SIG-M5 (cell line): ENCODE results near the gene TSPEAR.
"Not testable (repeated sequence)": the region's sequence is repeated elsewhere in the genome, so short reads cannot be mapped to it uniquely, and the experiment has no call there.

Source experiments
- DNase-seq: peaks from one replicate; lab custom pipeline; 2025; lab: John Stamatoyannopoulos, UW

TSPEAR gene

DNA sequence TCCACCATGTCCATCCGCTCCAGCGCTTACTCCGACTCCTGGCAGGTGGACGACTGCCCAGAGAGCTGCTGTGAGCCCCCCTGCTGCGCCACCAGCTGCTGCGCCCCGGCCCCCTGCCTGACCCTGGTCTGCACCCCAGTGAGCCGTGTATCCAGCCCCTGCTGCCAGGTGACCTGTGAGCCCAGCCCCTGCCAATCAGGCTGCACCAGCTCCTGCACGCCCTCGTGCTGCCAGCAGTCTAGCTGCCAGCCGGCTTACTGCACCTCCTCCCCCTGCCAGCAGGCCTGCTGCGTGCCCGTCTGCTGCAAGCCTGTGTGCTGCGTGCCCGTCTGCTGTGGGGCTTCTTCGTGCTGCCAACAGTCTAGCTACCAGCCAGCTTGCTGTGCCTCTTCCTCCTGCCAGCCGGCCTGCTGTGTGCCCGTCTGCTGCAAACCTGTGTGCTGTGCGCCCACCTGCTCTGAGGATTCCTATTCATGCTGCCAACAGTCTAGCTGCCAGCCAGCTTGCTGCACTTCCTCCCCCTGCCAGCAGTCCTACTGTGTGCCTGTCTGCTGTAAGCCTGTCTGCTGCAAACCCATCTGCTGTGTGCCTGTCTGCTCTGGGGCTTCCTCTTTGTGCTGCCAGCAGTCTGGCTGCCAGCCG, 84.1 kb downstream of the TSPEAR start:
- DNase-seq, result not testable (repeated sequence)

- DNase-seq, result no peak
These were observed 84.7 kb downstream of the TSPEAR start, which contains the start of gene KRTAP10-9 for GRCh38 chr21:44626673-44627143. Gene KRTAP10-9, plus strand, starts transcription at chr21:44627093. Its CDS starts 79 bp downstream, at chr21:44627172.

DNA sequence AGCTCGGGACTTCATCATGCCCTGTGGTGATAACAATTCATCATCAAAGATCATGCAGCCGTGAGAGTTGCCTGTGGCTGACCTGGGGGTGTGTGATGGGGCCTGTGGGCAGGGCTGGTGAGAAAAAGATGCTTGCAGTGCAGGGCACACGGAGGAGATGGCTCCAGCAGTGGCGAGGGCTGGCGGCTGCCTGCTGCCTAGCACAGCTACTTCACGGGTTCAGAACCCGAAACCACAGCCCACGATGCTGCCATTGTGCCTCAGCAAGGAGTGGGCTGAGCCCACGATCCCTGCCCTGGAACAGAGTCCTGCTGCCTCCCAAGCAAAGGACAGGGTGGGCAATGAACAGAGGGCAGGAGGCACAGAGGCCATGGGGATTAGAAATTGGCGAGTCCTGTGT, 85.1 kb downstream of the TSPEAR start:
- DNase-seq, result no peak

DNA sequence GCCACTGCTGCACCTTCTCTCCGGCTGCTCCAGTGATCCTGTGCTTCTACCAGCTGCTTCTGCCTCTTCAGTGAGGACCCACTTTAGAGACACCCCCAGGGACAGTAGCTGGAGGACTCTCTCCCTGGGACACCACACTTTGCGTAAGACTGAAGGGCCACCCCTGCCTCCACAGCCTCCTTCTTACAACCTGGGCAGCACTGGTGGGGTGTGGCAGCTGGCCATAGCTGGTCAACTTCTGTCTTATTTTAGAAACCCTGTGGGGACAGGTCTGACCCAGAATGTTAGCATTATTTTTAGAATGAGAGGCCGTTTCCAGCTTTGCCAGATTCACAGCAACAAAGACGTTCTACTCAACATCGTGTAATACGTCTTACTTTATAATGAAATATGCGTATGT, 85.6 kb downstream of the TSPEAR start:
- no peak for DNase-seq

DNA sequence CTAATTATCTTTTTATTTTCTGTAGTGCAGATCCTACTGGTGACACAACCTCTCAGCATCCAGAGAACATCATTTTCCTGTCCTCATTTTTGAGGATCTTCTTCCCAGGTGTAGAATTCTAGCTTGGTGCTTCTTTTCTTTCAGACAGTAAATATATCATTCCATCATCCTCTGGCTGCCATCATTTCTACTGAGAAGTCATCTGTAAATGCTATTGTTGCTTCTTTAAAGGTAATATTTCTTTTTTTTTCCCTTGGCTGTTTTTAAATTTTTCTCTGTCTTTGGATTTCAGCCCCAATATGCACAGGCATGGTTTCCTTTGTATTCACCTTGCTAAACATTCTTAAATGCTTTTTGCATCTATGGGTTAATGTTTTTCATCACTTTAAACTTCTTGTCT, 87.8 kb downstream of the TSPEAR start:
- DNase-seq, result no peak

DNA sequence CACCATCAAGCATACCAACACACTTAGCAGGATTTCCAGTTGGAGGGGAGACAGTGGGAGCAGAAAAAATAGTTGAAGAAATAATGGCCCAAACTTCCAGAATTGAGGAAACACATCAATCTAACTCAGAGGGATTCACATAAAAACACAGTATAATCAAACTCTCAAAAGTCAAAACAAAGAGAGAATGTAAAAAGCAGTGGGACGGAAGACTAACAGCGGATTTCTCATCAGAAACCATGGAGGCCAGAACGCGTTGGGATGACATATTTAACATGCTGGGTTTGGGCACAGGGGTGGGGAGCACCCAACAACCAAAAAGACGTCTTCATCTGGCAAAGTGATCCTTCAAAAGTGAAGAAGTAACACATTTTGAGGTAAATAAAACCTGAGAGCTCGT, 91.5 kb downstream of the TSPEAR start:
- DNase-seq, result no peak

- DNase-seq, result no peak
These were observed 92.5 kb downstream of the TSPEAR start for GRCh38 chr21:44618909-44619308.

DNA sequence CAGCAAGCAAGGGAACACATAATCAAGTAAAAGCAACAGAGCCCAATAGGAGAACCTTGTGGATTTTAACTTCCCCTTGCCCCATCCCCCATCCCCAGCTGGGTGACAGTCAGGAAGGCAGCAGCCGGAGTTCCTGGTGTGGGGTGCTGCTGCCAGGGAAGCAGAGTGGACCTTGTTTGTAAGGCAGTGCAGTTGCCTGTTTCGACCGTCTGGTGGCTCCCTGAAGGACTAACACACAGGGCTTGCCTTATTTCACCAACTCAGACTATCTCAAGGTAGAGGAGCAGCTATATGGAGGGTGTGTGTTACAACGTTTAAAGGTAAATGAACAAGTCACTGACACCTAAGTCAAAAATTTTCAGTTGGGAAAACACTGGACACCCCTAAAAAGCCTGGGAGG, 92.9 kb downstream of the TSPEAR start:
- no peak for DNase-seq

DNA sequence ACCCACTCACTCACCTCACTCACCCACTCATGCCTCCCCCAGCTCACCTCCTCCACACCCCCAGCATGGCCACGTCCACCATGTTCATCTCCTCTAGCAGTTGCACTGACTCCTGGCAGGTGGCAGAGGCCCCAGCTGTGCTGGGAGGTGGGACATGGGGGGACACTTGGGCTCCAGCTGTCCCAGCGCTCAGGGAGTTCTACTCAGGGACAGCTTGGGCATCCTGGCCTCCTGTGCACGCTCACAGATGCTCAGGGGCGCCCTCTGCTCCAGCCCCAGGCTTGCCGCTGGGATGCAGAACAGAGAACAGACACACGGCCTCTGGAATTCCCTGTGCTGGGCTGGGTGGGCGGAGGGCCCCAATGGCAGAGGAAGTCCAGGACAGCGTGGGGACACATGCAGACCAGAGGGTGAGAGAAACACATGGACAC, 94.3 kb downstream of the TSPEAR start:
- no peak for DNase-seq

DNA sequence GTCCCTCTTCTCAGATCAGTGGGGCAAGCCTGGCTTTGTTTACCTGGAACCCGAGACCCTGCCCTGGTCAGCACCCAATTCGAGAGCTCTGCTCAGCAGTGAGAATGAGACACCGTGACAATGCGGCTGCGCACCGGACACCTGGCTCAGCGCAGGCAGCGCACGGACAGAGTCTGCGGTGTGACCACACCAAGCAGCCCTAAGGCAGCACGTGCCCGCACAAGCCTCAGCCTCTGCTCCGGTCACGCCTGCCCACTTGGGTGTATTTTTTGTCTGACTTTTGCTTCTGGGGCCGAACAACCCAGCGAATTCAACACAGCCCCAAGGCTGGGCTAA, 94.8 kb downstream of the TSPEAR start:
- no peak for DNase-seq

DNA sequence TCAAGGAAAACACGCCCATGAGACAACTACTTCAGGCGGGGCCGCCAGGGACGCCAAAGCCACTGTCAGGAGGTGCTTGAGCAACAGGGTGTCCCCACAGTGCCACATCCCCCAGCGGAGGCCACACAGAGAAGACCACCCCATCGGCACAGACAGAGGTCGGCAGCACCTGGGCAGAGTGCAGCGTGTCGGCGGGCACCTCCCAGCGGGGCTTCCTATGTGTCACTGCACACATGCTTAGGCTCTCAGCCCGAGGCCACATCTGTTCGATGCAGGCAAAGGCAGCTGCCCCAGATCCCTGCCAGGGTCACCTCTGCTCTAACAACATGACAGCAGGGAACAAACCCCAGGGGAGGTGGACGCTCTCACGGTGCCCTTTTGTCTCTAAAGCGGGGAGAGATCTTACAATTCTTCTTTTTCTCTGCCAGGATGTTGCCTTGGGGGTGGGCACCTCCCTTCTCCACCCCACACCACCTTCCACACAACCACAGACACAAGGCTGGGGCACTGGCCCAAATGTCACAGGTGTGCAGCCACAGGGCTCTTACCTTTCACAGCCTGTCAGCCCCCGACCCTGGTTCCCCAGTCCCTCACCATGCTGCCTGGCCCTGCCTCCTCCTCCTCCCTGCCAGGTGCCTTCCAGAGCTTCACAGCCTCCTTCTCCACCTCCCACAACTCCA, 95.3 kb downstream of the TSPEAR start:
- DNase-seq, result no peak

DNA sequence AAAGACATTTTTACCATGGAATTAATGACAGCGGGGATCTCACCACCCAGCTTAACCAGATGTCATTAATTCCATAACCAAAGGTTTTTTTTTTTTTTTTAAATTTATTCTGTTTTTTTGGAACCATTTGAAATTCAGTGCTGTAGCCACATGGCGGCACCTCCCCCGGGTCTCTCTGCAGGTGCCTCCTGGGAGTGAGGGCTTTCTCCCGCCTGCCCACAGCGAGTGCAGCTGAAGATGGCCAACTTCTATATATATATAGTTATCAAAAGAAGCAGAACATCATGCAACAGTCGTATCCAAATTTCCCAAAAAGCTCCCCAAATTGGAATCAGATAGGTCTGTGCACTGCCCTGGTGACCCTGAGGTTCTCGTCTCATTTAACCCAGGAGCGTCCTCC, 95.9 kb downstream of the TSPEAR start:
- no peak for DNase-seq

DNA sequence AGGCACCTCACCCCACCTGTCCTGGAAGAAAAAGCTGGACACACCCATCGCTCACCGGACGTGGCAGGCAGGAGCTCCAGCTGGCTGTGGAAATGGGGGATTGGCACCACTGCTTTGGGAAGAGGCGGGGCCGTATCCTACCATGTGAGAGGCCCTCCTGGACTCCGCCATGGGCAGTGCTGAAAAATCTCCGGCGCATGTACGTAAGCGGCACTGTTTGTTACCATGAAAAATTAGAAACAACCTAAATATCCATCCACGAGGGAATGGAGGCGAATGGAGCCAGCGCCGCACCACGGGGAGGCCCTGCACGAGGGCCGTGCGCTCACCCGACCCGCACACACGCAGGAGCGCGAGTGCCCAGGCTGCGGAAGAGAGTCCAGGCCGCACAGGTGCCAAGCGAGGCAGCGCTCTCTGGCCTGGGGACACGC, 96.4 kb downstream of the TSPEAR start:
- DNase-seq, result no peak

DNA sequence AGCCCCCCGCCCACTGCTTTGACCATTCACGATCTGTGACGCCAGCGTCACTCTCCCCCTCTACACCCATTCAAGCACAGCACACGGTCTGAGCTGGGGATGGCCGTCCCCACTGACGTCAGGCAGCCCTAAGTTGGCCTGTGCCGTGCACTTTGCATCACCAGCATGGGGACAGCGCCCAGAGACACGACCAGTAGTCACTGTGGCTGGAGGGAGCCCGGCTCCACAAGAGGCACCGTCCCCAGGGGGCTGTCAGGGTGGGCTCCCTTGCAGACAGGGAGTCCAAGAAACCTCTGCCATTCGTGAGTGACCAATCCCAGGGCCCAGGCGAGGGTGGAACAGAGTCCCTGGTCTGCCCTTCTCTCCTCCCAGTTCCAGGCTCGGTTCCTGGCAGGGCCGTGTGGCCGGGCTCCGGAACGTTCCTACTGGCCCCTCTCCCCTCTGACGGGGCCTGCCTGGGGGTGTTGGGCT, 97.2 kb downstream of the TSPEAR start:
- no peak for DNase-seq

GRCh38 chr21:44613386-44614155, 97.8 kb downstream of the TSPEAR start:
- no peak for DNase-seq

DNA sequence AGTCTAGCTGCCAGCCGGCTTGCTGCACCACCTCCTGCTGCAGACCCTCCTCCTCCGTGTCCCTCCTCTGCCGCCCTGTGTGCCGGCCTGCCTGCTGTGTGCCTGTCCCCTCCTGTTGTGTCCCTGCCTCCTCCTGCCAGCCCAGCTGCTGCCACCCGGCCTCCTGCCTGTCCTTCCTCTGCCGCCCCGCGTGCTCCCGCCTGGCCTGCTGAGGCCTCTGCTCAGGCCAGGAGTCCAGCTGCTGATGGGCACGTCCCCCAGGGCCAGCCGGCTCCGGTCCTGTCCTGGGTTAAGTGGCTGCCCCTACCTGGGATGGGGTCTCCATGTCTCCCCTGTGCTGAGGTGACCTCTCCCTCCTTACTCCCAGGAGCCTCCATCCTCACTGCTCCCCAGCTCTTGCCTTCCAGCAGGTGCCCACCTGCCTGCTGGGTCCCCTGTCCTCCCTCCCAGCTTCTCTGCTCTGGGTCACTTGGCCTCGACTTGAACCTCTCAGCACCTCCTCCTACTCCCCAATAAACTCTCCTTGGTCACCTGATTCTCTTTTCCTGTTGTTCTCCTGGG, 98.6 kb downstream of the TSPEAR start:
- no peak for DNase-seq

GRCh38 chr21:44612029-44612486, 99.3 kb downstream of the TSPEAR start, which contains the start of gene KRTAP10-8:
Gene KRTAP10-8, plus strand, starts transcription at chr21:44612079. Its CDS starts 22 bp downstream, at chr21:44612101.
- no peak for DNase-seq

GRCh38 chr21:44611551-44611950, 99.8 kb downstream of the TSPEAR start:
- DNase-seq, result no peak

DNA sequence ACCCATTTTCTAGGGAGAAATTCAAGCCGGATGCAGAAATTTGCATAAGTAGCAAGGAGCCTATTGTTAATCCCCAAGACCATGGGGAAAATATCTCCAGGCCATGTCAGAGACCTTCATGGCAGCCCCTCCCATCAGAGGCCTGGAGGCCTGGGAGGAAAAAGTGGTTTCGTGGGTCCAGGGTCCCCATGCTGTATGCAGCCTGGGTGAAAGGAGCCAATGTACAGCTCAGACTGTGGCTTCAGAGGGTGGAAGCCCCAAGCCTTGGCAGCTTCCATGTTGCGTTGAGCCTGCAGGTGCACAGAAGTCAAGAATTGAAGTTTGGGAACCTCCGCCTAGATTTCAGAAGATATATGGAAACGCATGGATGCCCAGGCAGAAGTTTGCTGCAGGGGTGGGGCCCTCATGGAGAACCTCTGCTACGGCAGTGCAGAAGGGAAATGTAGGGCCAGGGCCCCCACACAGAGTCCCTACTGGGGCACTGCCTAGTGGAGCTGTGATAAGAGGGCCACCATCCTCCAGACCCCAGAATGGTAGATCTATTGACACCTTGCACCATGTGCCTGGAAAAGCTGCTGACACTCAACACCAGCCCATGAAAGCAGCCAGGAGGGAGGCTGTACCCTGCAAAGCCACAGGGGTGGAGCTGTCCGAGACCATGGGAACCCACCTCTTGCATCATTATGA, 101.1 kb downstream of the TSPEAR start:
- not testable (repeated sequence) for DNase-seq

GRCh38 chr21:44609193-44609592, 102.2 kb downstream of the TSPEAR start:
- DNase-seq, result no peak

DNA sequence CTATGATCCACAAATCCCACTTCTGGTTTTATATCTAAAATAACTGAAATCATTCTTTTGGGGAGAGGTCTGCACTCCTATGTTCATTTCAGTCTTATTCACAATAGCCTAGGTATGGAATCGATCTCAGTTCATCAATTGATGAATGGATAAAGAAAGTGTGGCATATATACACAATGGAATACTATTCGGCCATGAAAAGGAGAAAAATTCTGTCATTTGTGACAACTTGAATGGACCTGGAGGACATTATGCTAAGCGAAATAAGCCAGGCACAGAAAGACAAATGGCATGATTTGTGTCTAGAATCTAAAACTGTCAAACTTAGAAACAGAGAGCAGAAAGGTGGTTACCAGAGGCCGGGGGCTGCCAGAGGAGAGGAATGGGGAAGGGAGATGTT, 104.9 kb downstream of the TSPEAR start:
- no peak for DNase-seq

GRCh38 chr21:44603911-44604310, 107.5 kb downstream of the TSPEAR start:
- no peak for DNase-seq
